ENCODE results near the gene MED8. TPM values are rescaled to one million over a fixed set of nuclear protein-coding genes. Genes with fewer than 3 reads are reported as not detected.

The MED8 gene
- total and polyA plus RNA-seq, 2 donors (not counting 1 experiment from before 2014, with no cell fraction given), result 49.7 to 69.2 TPM

DNA sequence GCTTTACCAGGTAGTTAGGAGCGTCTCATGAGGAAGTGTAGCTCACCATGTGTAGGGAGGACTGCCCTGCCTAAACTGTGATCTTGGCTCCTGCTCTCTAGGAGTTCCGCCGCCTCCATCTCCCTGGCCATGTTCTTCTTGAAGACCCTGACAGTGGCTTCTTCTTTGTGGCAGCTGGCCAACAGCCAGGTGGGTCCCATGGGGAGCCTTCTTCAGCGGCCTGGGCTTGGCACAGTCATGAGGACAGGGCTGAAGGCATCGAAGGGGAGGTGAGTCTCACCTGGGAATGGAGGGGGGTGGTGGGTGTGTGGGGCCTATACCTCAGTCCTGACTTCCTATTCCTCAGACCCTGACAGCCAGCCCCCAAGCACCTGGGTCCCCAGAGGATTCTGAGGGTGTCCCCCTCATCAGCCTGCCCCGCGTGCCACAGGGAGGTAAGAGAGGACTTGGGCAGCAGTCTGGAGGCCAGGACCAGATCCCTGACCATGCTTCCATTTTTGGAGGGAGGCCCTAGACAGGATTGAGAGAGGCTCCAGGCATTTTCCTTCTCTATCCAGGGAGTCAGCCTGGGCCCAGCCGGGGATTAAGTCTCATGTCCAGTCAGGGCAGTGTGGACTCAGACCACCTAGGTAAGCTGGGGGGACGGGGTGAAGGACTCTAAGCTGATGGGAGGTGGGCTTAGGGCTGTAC lies 42.7 kb upstream of the MED8 start:
- Histone ChIP-seq H3K4me3 (replicated peaks in 1 of 4; ENCODE audit: control extremely low read depth in 1 of 4, insufficient read depth in 1 of 4, low read depth in 3 of 4, low read length in 4 of 4) (no peak overlapping the region), H4K20me1 (ENCODE audit: control insufficient read depth, extremely low read depth, insufficient read depth, low read length) (no peaks in the 10 kb centered on the region), H3K36me3 (ENCODE audit: control insufficient read depth, insufficient read depth, low read length) (peaks cover 41% of the 10 kb centered on the region), H3K9ac (ENCODE audit: insufficient read depth, low read length) (no peak overlapping the region), H3K27me3 (ENCODE audit: control insufficient read depth, insufficient read depth, low read length) (no peaks in the 10 kb centered on the region), H3K27ac (ENCODE audit: insufficient read depth, low read length) (no peak overlapping the region), H3K4me2 (ENCODE audit: extremely low read depth, insufficient read depth, low read length) (no peak overlapping the region), H2AFZ (ENCODE audit: low read length) (no peak overlapping the region), H3K79me2 (ENCODE audit: control insufficient read depth, insufficient read depth, low read length) (no peaks in the 10 kb centered on the region), H3K4me1 (ENCODE audit: control insufficient read depth, extremely low read depth, insufficient read depth, low read length) (peaks cover 11% of the 10 kb centered on the region), H3K9me3 (ENCODE audit: control insufficient read depth, insufficient read depth, low read depth, low read length) (no peaks in the 10 kb centered on the region)
- no peak for DNase-seq (ENCODE audit: low read depth in 2 of 2)
- no peak for TF ChIP-seq EZH2 (IDR thresholded peaks at IDR 0.05; ENCODE audit: low read length, missing control alignments)
- no peak for TF ChIP-seq CTCF (conservative IDR thresholded peaks at IDR 0.05 in 1 of 2, IDR thresholded peaks at IDR 0.05 in 1 of 2; ENCODE audit: low read depth in 1 of 2, low read length in 2 of 2)

DNA sequence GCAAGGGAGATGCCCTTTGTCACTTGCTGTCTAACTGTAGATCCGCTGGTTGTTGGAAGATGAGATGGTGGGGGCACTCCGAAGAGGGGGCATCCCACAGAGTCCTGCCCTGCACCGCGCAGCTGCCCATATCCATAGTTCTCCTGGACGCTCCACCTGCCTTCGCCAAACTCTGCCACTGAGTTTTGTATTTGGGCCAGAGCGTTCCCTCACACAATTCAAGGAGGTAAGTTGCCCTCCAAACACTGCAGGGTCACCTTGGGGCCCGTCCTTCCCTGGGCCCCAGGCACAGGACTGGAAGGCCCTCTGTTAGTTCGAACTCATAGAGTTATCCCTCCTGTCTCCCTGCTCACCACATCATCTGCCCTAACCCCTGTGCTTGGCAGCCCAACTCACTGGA lies 42.1 kb upstream of the MED8 start:
- no peaks in the 10 kb centered on the region for H3K79me2 ChIP-seq (ENCODE audit: control insufficient read depth, insufficient read depth, low read length)
- H3K9ac ChIP-seq (ENCODE audit: insufficient read depth, low read length), result no peak overlapping the region
- H3K27me3 ChIP-seq (ENCODE audit: control insufficient read depth, insufficient read depth, low read length), result no peaks in the 10 kb centered on the region
- no peak for DNase-seq (ENCODE audit: low read depth in 2 of 2)
- no peak overlapping the region for H3K4me3 ChIP-seq (replicated peaks in 1 of 4; ENCODE audit: control extremely low read depth in 1 of 4, insufficient read depth in 1 of 4, low read depth in 3 of 4, low read length in 4 of 4)
- no peak overlapping the region for H3K4me2 ChIP-seq (ENCODE audit: extremely low read depth, insufficient read depth, low read length)
- no peak overlapping the region for H3K27ac ChIP-seq (ENCODE audit: insufficient read depth, low read length)
- no peaks in the 10 kb centered on the region for H3K9me3 ChIP-seq (ENCODE audit: control insufficient read depth, insufficient read depth, low read depth, low read length)
- H4K20me1 ChIP-seq (ENCODE audit: control insufficient read depth, extremely low read depth, insufficient read depth, low read length), result no peaks in the 10 kb centered on the region
- H2AFZ ChIP-seq (ENCODE audit: low read length), result no peak overlapping the region
- TF ChIP-seq CTCF (conservative IDR thresholded peaks at IDR 0.05 in 1 of 2, IDR thresholded peaks at IDR 0.05 in 1 of 2; ENCODE audit: low read depth in 1 of 2, low read length in 2 of 2) (no peak), EZH2 (IDR thresholded peaks at IDR 0.05; ENCODE audit: low read length, missing control alignments) (no peak)
- H3K36me3 ChIP-seq (ENCODE audit: control insufficient read depth, insufficient read depth, low read length), result peaks cover 47% of the 10 kb centered on the region
- H3K4me1 ChIP-seq (ENCODE audit: control insufficient read depth, extremely low read depth, insufficient read depth, low read length), result peaks cover 6% of the 10 kb centered on the region

DNA sequence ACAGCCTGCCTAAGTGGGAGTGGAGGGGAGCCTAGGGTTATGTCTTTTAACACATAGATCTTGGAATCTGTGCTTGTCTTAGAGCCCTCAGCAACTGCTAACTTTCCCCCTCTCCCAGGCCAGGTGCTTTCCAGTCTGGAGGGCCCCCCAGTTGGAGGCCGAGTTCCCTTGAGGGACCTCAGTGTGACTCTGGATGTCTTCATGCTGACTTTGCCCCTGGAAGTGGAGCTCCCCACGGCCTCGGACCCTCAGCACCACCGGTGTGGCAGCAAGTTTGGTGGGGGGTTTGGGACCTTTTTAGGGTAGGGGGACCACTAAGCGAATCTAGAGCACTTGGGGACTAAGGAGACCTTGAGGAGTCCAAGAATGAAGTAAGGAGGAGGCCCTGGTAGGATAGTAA lies 41.2 kb upstream of the MED8 start:
- Histone ChIP-seq H3K27ac (ENCODE audit: insufficient read depth, low read length) (no peak overlapping the region), H3K9ac (ENCODE audit: insufficient read depth, low read length) (no peak overlapping the region), H3K79me2 (ENCODE audit: control insufficient read depth, insufficient read depth, low read length) (no peaks in the 10 kb centered on the region), H3K4me1 (ENCODE audit: control insufficient read depth, extremely low read depth, insufficient read depth, low read length) (peaks cover 3% of the 10 kb centered on the region), H3K4me3 (replicated peaks in 1 of 4; ENCODE audit: control extremely low read depth in 1 of 4, insufficient read depth in 1 of 4, low read depth in 3 of 4, low read length in 4 of 4) (no peak overlapping the region), H4K20me1 (ENCODE audit: control insufficient read depth, extremely low read depth, insufficient read depth, low read length) (no peaks in the 10 kb centered on the region), H3K27me3 (ENCODE audit: control insufficient read depth, insufficient read depth, low read length) (no peaks in the 10 kb centered on the region), H3K36me3 (ENCODE audit: control insufficient read depth, insufficient read depth, low read length) (peaks cover 55% of the 10 kb centered on the region), H2AFZ (ENCODE audit: low read length) (no peak overlapping the region), H3K9me3 (ENCODE audit: control insufficient read depth, insufficient read depth, low read depth, low read length) (no peaks in the 10 kb centered on the region), H3K4me2 (ENCODE audit: extremely low read depth, insufficient read depth, low read length) (no peak overlapping the region)
- no peak for TF ChIP-seq CTCF (conservative IDR thresholded peaks at IDR 0.05 in 1 of 2, IDR thresholded peaks at IDR 0.05 in 1 of 2; ENCODE audit: low read depth in 1 of 2, low read length in 2 of 2)
- TF ChIP-seq EZH2 (IDR thresholded peaks at IDR 0.05; ENCODE audit: low read length, missing control alignments), result no peak
- DNase-seq (ENCODE audit: low read depth in 2 of 2), result no peak
